ENCODE results near the gene TNFSF15.

DNA sequence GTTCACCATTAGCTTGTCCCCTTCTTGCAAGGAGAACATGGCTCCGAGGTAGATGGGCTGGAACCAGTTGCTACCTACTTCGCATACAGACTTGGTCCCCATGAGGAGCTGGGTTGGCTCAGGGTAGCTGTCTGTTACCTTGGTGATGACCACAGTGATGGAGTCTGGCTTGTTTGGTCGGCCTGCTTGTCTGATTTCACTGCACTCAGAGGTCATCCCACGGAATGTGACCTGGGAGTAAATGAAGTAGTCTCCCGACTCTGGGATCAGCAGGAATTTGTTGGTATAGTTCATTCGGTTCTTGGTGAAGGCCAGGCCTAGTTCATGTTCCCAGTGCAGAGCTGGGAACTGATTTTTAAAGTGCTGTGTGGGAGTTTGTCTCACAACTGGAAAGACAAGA is 15.3 kb downstream of the TNFSF15 start:
- TF ChIP-seq, protein P1, sequence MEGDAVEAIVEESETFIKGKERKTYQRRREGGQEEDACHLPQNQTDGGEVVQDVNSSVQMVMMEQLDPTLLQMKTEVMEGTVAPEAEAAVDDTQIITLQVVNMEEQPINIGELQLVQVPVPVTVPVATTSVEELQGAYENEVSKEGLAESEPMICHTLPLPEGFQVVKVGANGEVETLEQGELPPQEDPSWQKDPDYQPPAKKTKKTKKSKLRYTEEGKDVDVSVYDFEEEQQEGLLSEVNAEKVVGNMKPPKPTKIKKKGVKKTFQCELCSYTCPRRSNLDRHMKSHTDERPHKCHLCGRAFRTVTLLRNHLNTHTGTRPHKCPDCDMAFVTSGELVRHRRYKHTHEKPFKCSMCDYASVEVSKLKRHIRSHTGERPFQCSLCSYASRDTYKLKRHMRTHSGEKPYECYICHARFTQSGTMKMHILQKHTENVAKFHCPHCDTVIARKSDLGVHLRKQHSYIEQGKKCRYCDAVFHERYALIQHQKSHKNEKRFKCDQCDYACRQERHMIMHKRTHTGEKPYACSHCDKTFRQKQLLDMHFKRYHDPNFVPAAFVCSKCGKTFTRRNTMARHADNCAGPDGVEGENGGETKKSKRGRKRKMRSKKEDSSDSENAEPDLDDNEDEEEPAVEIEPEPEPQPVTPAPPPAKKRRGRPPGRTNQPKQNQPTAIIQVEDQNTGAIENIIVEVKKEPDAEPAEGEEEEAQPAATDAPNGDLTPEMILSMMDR (IDR thresholded peaks at IDR 0.05 in 4 of 5, conservative IDR thresholded peaks at IDR 0.05 in 1 of 5) = no peak
- TF ChIP-seq POLR2A (IDR thresholded peaks at IDR 0.05) = no peak
